Stimulated activated CD4-positive, alpha-beta T cell treated with anti-CD3 and anti-CD28 coated beads, Interleukin-4, amount 100 ng/mL, for 1 hour (primary cell): ENCODE measurements around the gene PIGQ.

ENCODE experiments used
- DNase-seq: peaks from one replicate; pipeline ENCODE4 v3.0.0-alpha.2; 2020

PIGQ gene

DNA sequence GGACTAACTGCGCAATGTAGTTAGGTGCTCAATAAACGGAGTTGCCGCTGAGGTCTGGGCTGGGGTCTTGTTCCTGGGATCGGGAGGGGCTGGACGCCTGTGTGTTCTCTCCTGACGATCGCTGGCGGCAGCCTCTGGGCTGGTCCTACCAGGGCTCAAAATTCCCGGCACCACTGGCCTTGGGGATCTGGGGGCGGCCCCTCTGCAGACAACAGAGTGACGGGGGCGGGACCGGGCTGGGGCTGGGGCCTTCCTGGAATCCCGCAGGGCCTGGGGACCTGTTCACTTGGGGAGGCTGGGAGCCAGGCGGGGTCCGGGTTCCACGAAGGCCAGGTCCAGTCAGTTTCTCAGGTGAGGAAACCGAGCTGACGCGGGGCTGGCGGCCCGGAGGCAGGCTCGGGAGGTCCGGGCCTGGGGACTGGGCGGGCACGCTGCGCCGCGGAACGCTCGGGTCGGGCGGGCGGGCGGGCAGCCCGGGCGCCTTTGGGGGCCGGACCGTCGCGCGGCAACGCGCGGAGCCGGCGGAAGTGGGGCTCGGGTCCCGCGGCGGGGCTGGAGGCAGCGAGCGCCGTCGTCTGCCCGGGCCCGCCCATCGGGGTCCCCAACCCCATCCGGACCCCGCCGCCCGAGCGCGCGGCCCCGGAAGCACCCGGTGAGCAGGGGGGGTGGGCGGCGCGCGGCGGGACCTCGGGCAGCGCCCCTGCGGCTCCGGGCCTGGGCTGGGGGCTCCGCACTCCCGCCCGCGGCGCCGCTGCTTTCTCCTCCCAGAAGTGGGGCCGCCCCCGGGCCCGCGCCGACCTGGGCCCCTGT is at the start of gene PIGQ:
TSS of gene PIGQ (plus strand) at position 524 of the 810 bp plus-strand sequence. CDS start 4,107 bp downstream, outside the sequence.
- peak; percentile 66 for DNase-seq

DNA sequence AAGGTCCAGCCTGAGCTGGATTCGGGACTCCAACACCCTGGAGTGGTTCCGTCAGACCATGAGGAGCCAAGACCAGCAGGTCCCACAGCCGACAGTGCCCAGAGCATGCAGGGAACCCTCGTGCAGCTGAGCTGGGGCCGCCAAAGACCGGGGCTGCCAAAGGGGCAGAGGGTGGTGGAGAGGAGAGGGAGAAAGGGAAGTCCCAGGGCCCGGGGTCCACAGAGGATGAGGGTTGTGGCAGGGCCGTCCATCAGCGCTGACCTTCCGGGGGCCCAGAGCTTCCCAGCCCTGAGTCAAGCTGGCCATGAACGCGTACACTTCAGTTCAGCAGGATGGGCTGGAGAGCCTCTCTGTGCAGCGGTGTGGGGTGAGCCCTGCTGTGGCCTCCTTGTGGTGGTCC is 48.9 kb upstream of the PIGQ start:
- DNase-seq = no peak

- no peak for DNase-seq
These were observed 48.2 kb upstream of the PIGQ start for GRCh38 chr16:521381-522210.

- DNase-seq = no peak
These were observed 47.3 kb upstream of the PIGQ start for GRCh38 chr16:522320-523096.

GRCh38 chr16:523097-523741 is 46.5 kb upstream of the PIGQ start:
- no peak for DNase-seq

- DNase-seq = no peak
These were observed 45.3 kb upstream of the PIGQ start for GRCh38 chr16:524274-525040.

- DNase-seq = no peak
These were observed 44.6 kb upstream of the PIGQ start for GRCh38 chr16:525123-525519.

- peak; percentile 69 for DNase-seq
These were observed 44.1 kb upstream of the PIGQ start for GRCh38 chr16:525520-526180.

- DNase-seq = no peak
These were observed 43.4 kb upstream of the PIGQ start for GRCh38 chr16:526181-527014.

GRCh38 chr16:527015-527903 is 42.5 kb upstream of the PIGQ start, which contains the start of gene CAPN15:
TSS of gene CAPN15 (plus strand) at chr16:527712. CDS start at chr16:546839, 19,127 bp downstream.
- DNase-seq = peak; percentile 82

DNA sequence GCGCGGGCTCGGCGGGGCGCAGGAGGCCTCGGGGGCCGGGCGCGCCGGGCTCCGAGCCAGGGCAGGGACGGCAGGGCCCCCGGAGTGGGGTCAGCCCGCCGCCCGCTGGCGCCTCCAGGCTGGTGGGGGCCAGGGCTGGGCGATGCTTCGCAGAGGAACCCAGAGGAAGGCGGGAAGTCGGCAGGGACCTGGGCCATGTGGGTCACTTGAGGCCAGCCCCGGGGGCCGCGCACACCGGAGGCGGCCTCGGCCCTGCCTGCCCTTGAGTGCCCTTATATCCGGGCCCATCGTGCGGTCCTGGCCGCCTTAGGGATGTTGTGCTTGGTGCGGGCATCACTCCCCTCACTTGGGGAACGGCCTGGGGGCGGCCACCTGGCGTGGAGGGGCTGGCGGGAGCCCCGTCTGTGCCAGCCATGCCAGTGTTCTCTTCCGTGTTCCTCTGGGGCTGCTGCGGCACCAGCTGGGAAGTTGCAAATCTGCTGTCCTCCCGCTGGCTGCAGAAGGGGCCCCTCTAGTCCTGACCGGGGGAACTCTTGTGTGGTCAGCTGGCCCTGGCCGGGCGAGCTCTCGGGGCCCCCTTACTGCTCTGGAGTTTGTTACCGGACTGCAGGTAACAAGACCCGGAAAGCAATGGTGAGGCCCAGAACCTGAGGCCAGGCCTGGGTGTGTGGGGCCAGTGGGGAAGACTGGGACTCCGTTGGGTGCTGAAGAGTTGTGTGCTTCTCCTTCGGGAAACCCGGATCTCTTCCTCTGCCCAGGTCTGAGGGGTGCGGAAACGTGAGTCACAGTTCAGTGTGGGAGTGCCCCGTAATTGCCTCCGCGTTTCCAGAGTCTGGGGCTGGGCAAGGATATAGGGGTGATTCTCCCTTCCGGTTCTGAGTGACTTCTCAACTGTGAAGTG is 41.4 kb upstream of the PIGQ start:
- peak; percentile 34 for DNase-seq

DNA sequence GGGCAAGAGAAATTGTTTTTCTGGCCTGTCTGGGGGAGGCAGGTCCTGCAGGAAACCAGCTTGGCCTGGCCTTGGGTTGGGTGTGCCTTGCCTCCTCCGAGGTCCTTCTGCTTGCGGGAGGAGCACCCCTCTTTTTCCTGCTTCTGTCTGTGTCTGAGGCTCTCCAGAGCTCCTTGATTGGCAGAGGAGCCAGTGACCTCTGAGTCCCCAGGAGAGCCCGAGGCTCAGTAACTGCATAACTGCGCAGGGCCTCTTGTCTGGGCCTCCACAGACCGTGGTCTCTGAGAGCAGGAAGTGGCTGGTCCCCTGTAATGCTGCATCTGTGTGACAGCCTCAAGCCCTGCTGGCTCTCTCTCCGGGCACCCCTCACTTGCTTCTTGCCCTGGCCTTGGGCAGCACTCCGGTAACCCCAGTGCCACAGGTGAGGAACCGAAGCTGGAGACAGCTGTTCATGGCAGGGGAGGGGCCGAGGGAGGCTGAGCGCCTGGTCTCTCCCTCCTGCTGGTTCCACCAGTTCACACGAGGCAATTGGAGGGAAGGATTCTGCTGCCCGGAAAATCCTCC is 40.7 kb upstream of the PIGQ start:
- no peak for DNase-seq

- DNase-seq = no peak
These were observed 39.5 kb upstream of the PIGQ start for GRCh38 chr16:530111-530817.

GRCh38 chr16:531494-532125 is 38.2 kb upstream of the PIGQ start:
- no peak for DNase-seq

DNA sequence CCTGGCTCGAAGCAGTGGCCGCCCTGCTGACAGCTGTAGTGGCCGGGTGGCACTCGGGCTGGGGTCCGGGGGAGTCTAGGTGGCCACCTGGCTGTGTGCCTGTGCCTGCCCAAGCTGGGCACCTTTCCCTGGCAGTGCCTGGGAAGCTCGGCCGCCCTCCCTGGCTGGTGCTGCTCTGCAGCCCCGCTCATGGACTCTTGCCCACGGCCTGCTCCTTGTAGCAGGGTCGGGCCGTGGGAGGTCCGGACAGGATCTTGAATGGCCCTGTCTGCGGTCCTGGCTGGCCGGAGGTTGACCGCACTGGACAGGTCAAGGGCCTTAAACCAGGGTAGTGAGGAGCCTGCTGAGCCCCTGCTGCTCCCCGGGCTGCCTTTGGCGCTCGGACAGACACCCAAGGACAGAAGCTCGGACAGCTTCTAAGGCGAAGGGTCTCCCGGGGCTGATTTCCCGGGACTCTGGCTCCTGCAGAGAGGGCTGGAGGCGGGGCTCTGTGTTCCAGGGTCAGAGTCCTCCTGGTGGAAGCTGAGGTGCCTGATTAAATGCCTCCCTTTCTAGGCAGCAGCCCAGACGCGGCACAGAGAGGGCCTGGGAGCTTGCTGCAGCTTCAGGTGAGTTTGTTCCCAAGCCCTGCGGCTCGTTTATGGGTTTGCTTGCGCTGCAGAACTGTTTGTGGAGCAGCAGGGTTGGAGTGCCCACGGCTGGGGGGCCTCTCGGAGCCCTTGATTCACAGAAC is 36.2 kb upstream of the PIGQ start:
- DNase-seq = no peak

DNA sequence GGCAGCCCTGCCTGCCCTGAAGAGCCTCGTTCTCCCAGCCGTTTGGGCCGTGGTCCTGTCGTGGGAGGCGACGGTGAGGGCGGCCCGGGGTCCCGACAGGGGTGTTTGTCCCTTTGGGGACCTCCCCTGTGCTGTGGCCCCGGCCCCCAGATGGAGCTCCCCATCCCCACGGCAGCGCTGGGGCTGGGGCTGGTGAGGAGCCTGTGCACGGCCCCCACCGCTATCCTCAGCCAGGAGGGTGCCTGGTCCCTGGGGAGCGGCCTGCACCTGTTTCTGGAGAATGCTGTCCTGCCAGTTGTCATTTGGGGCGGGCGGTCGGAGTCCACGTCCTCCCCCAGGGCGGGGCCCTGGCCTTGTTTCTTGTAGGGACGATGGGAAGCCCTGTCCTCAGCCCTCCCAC is 35.6 kb upstream of the PIGQ start:
- DNase-seq = no peak
